ENCODE results near the gene TEX48.

The TEX48 gene

GRCh38 chr9:114619191-114619761 is 62.7 kb downstream of the TEX48 start:
- no peak for FAIRE-seq

GRCh38 chr9:114616684-114617520 is 65.1 kb downstream of the TEX48 start:
- no peak for FAIRE-seq

All from A204.1 (cell line).